GM18499 (cell line): Measurements from ENCODE around the gene CCND1.

Source experiments
- ATAC-seq: cut with Tn5 transposase; IDR thresholded peaks from one replicate; pipeline ENCODE4 v1.9.1; 2021; ENCODE audit warnings: moderate number of reproducible peaks; ENCODE audit not compliant: insufficient read depth, unreplicated experiment

Gene CCND1

GRCh38 chr11:69651834-69652620 is 11.1 kb downstream of the CCND1 start:
- ATAC-seq, result no peak

- ATAC-seq, result no peak
Observed at GRCh38 chr11:69652999-69653398, 12.0 kb downstream of the CCND1 start.

DNA sequence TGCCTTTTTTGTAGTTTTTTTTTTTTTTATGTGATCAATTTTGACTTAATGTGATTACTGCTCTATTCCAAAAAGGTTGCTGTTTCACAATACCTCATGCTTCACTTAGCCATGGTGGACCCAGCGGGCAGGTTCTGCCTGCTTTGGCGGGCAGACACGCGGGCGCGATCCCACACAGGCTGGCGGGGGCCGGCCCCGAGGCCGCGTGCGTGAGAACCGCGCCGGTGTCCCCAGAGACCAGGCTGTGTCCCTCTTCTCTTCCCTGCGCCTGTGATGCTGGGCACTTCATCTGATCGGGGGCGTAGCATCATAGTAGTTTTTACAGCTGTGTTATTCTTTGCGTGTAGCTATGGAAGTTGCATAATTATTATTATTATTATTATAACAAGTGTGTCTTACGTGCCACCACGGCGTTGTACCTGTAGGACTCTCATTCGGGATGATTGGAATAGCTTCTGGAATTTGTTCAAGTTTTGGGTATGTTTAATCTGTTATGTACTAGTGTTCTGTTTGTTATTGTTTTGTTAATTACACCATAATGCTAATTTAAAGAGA is 12.5 kb downstream of the CCND1 start:
- no peak for ATAC-seq

DNA sequence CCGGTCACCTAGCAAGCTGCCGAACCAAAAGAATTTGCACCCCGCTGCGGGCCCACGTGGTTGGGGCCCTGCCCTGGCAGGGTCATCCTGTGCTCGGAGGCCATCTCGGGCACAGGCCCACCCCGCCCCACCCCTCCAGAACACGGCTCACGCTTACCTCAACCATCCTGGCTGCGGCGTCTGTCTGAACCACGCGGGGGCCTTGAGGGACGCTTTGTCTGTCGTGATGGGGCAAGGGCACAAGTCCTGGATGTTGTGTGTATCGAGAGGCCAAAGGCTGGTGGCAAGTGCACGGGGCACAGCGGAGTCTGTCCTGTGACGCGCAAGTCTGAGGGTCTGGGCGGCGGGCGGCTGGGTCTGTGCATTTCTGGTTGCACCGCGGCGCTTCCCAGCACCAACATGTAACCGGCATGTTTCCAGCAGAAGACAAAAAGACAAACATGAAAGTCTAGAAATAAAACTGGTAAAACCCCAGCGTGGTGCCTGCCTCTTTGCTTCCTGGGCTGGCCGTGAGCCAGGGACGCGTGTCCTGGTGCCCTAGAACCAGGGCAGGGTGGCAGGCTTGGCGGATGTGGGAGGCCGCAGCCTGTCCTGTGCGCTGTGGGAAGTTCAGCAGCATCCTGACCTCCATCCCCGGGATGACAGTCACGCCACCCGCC is 13.2 kb downstream of the CCND1 start:
- no peak for ATAC-seq

GRCh38 chr11:69654660-69655478 is 13.9 kb downstream of the CCND1 start:
- no peak for ATAC-seq

DNA sequence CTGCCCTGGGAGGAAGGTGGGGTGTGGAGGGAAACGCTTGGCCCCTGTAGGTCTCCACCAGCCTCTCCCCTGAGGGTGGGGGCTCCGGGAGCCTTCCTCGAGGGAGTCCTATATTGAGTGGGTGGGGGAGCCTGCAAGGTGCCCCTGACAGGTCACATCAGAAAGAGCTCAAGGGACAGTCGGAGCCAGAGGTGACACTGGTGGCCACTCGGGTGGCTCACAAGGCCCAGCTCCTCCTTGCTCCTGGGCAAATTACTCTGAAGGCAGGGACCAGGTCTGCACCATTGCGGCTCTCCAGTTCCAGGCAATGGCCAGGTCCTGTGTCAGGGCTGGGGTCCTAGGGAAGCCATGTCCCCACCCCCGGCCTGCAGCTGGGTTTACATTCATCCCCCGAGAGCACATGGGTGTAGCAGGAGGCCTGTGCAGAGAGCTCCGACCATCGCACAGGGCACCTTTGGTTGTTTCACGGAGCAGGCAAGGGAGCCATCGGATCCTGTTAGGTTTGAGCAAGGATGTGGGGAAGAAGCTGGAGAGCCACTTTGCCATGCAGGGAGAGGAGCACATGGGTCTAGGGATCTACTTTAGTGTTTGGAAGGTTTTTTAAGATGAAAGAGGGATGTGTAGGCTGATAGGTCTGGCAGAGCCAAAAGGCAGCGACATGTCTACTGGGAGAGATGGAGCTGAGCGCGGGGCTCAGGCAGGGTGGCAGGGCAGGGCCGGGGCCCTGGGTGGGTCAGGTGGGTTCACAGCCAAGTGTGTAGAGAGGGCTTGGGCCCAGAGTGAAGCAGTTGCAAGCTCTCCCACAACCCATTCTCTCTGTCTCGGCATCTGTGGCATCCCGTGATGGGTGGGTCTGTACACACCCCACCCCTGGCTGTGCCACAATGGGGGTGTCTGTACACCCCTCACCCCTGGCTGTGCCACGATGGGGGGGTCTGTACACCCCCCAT is 14.8 kb downstream of the CCND1 start:
- no peak for ATAC-seq

GRCh38 chr11:69656536-69657455 is 15.8 kb downstream of the CCND1 start:
- ATAC-seq, result no peak

DNA sequence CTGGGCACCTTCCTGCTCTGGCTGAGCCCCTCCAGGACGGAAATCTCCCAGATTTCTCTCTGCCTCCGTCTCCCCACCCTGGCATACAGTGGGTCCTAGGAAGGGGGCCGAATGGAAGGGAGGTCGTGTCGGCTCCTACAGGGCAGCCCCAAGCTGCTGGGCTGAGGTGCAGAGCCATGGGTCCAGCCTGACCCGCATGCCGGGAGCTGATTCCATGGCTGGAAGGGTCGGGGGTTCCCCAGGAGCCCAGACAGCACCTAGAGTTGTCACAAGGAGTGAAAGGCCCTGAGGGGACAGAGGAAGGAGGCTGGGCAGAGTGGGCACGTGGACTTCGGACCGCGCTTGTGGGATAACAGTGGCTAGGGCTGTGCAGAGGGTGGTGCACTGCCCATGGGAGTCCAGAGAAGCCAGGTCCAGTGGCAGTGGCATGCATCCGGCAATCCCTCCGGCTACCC is 16.5 kb downstream of the CCND1 start:
- ATAC-seq, result no peak

DNA sequence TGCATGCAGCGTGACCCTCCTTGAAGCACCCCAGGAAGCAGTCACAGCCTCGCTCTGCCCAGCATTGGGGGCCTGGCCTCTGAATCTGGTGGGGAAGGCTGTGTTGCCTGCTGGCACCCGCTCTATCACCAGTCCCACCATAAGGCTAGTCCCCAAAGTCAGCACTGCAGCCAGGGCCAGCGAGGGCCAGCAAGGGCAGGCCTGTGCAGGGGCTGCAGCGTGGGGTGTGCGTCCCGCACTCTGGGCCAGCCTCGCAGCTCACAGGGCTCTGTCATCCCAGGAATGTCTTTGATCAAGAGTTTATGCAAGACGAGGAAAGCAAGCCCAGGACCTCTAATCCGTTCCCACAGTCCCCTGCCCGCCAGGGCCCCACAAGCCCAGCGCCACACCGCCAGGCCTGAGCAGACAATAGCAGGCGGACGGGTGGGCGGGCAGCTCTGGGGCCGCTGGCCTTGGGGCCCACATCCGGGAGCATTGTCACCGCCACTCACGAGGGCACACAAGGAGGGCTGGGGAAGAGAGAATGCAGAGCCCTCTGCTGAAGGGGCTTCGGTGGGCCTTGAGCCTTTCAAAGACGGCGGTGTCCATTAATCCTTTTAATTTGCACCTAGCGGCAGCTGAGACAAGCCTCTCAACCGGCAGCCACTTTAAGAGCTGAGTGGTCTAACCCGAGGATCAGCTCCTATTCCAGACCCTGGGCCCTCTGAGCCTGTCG is 17.1 kb downstream of the CCND1 start:
- ATAC-seq, result no peak

DNA sequence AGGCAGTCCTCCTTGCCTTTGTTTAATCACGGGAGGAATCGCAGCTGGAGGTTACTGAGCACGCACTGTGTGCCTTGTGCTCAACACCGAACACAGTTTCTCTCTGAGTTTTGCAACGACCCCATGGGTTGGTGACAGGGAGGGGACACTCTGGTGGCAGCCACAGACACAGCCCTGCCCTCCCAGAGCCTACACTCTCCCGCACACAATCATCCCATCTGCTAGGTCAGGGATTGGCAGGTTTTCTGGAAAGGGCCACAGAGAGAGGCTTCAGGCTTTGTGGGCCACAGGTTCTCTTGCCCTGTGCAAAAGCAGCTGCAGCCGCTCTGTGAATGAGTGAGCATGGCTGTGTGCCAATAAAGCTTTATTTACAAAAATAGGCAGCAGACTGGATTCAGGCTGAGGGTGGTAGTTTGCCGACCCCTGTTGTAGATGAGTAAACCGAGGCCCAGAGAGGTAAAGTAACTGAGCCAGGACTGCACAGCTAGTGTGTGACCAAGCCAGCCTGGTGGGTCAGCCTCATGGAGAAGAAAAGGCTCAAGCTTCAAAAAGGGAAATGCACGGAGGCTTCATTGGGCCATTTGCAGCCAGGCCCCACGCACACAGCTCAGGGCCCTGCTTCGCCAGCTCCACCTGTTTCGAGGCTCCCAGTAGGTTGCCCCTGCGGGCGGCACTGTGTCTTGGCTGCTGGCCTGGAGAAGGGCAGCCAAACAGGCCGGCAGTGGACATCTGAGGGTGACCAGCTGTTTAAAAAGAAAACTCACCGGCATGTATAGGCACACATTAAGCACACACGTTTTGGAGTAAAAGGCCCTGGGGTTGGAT is 17.9 kb downstream of the CCND1 start:
- no peak for ATAC-seq

DNA sequence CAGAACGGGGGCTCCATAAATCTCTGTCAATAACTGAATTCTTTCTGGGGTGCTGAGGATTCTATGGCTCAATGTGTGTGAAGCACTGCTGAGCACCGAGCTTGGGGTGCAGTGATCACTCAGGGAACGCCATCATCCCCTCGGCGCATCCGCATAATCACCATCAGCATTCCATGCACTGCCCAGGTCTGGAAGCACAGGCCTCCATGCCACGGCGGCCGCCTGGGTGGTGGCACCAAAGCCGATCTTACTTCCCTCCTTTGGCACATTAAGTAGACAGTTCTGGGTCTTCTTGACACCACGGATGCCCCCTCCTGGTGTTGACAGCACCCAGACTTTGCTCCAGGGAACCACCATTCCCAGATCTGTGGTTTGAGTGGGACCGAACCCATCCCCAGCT is 18.6 kb downstream of the CCND1 start:
- no peak for ATAC-seq

DNA sequence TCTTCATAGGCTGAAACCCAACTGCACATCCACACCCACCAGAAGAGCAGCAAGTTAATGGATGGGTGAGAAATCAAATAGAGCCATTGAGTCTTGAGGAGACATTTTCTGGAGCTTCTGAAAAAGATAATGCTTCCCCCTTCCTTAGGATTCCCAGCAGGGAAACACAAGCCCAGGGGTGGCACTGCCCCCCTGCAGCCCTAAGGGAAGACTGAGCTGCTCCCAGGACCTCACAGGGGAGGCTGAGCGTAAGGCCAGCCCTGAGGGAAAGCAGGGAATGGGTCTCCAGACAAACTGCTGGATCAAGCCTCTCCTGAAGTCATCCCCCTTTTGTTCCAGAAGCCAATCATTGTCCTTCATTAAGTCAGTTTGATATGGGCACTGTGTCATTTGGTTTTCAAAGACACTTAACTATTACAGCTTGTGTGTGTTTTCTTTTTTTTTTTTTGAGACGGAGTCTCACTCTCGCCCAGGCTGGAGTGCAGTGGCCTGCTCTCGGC is 19.1 kb downstream of the CCND1 start:
- no peak for ATAC-seq

GRCh38 chr11:69661413-69661715 is 20.4 kb downstream of the CCND1 start:
- ATAC-seq, result no peak

DNA sequence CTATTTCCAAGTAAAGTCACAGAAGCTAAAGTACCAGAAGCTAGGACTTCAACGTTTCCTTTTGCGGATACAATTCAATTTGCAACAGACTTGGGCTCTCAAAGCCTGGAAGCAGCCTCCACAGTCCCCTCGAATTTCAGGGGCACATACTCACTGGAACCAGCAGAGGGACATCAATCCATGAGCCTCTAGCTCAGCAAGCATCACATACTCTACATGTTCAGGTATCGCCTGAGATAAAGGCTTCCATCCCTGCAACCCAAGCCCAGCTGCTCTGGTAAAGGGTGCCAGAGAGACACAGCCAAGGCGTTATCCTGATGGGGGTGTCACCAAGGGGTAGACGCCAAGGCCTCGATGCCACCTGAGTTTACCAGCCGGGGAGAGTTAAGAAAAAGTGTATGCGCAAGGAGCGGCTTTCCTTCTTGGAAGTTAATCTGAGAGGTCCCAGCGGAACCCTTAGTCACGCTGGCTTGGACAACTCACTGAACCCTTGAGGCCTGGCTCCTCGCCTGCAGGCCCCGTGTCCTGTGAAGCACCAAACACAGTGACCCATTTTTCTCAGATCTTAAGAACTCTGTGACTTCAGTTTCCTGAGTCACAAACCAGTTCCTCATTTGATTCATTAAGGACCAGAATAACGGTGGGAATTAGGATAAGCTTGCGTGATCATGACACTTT is 21.2 kb downstream of the CCND1 start:
- no peak for ATAC-seq

DNA sequence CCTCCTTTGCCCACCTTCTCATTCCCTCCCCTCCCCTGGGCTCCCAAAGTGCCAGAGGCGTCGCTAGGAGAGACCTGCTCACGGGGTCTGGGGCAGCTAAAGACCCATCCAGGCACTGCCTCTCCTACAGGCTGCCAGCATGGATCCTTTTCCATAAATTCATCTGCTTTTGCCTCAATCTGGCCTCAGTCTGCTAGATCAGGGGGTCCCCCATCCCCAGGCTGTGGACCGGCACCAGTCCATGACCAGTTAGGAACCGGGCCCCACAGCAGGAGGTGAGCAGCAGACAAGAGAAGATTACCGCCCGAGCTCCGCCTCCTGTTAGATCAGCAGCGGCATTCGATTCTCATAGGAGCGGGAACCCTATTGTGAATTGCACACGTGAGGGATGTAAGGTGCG is 21.9 kb downstream of the CCND1 start:
- ATAC-seq, result no peak

- no peak for ATAC-seq
Observed at GRCh38 chr11:69663326-69663725, 22.4 kb downstream of the CCND1 start.
